Hepatocyte (in vitro differentiated cells): ENCODE data around the gene ANKS3.

Experiments
- CTCF ChIP-seq: fragments of 200-600 bp; sonication (generic); IDR thresholded peaks from 2 replicates; pipeline ENCODE4 v1.5.1; 2016; ENCODE audit warnings: antibody characterized with exemption, mild to moderate bottlenecking; ENCODE audit not compliant: poor library complexity
- EZH2 ChIP-seq: fragments of 200-600 bp; sonication (generic); IDR thresholded peaks from 2 replicates; pipeline ENCODE4 v1.6.1; 2016; ENCODE audit warnings: antibody characterized with exemption, mild to moderate bottlenecking, borderline replicate concordance
- EZH2phosphoT487 ChIP-seq: fragments of 200-600 bp; sonication (generic); IDR thresholded peaks from one replicate; pipeline ENCODE4 v1.6.1; 2018; ENCODE audit warnings: antibody characterized with exemption, mild to moderate bottlenecking, low read depth, moderate library complexity; ENCODE audit not compliant: unreplicated experiment, severe bottlenecking

- no peak for TF ChIP-seq CTCF
- no peak for TF ChIP-seq EZH2phosphoT487
- no peak for TF ChIP-seq EZH2
Observed at GRCh38 chr16:4709481-4709880, 24.6 kb downstream of the ANKS3 start.
